ENCODE measurements around the gene ZNF286A.
"Not testable (repeated sequence)": the region's sequence is repeated elsewhere in the genome, so short reads cannot be mapped to it uniquely, and the experiment has no call there.

ZNF286A gene

GRCh38 chr17:15699413-15699924 is at the start of gene ZNF286A:
ZNF286A (plus strand) TSS chr17:15699752; CDS start chr17:15700330, 578 bp downstream.
- DNase-seq, result peak; percentile 100

DNA sequence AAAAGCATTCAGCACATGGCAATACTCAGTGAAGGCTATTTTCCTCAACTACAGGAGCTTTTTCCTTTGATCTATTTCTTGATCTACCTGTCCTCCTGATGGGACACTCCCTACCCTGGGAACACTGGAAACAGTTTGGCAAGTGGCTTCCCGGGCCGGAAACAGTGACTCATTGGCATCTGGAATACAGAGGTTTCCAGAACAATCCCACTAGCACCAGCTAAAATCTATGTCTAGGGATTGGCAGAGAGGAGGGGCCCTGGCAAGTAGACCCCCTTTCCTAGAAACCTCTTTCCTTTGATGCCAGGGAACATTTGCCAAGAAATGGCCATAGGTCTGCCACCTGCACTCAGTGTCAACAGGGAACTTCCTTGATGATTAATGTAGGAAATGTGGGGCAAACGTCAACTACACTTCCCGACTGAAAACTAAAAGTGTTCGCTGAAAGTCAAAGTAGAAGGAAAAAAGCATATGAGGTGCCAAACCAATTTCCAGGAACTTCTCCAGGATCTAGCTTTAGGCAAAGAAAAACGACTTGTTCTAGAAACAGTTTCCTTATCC is 49.6 kb upstream of the ZNF286A start:
- DNase-seq, result peak; percentile 75

- peak; percentile 52 for DNase-seq
Measured at GRCh38 chr17:15650741-15651582, 48.6 kb upstream of the ZNF286A start.

DNA sequence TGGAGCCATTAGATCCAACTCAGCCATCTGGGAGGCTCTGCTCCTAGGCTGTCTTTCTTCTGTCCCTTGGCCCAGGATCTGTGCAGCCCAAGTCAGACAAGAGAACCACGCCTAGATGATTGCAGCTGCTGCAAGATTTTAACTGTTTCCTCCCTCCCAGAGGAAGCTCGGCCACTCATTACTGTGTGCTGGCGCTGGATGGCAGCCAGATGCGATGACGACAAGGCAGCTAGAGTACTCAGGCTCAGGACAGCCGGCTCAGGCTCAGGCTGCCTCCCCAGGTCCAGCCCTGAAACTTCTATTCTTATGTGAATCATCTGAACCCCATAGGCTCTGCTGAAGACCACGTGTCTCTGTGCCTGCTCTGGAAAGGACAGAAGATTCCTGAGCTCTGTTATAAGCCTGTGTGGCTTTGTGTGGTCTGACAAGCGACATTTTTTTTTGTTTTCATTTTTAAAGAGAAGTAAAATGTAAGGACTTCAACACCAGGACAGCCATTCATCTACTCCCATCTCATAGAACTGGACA is 47.9 kb upstream of the ZNF286A start:
- peak; percentile 96 for DNase-seq

- DNase-seq, result no peak
Measured at GRCh38 chr17:15652960-15653359, 46.6 kb upstream of the ZNF286A start.

GRCh38 chr17:15654401-15654800 is 45.2 kb upstream of the ZNF286A start:
- DNase-seq, result not testable (repeated sequence)

- no peak for DNase-seq
Measured at GRCh38 chr17:15654886-15655561, 44.5 kb upstream of the ZNF286A start.

DNA sequence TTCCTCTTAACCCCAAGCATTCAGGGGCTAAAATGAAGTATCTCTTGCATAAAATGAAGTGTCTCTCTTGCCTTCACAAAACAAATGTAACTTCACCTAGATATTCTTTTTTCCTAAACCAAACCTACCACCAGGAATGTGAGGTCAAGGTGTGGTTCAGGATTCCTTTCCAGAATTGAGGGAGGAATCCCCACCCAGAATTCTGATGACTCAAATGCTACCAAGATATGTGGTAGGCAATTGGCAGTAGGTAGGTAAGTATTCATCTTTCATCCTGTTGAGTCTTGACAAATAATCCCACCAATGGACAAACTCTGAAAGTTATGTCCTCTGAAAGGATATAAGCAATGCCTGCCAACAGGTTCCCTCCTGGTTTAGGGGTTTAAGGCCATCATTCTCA is 41.7 kb upstream of the ZNF286A start:
- DNase-seq, result no peak

- DNase-seq, result no peak
Measured at GRCh38 chr17:15658296-15658695, 41.3 kb upstream of the ZNF286A start.

DNA sequence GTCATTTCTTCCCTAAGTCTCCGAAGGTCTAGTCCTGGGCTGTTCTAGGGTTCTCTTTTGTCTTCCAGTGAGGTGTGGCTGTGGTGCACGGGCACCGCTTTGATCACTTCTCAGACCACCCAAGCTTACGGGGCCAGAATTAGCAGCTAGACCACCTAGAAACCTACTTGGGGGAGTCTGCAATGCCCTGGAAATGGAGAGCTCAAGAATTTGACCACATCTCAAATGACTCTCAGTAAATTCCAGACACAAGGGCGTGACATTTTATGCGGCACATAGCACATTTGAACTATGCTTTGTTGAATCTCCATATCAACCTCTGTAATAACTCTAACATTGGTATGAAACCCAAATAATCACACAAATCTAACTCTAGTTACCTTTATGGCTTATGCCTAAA is 40.3 kb upstream of the ZNF286A start:
- DNase-seq, result no peak

- no peak for DNase-seq
Measured at GRCh38 chr17:15659663-15660062, 39.9 kb upstream of the ZNF286A start.

DNA sequence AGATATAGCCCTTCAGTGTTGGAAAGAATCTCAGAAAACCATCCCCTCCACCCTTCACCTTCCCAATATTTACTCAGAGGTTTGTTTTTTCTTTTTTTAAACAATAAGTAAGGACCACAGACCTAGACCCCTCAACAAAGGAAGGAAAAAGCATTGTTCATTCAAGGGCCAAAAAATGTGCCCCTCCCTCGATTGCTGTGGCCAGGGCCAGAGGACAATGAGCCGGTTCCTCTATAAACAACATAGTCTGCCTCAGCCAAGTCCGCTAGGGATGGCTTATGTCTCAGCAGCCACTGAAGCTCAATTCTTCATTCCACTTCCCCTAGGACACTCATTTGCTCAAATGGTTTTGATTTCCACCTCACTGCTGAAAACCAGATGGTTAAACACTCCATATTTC is 39.5 kb upstream of the ZNF286A start:
- DNase-seq, result no peak

GRCh38 chr17:15662681-15663080 is 36.9 kb upstream of the ZNF286A start:
- no peak for DNase-seq

GRCh38 chr17:15663176-15663575 is 36.4 kb upstream of the ZNF286A start:
- DNase-seq, result no peak

GRCh38 chr17:15663691-15664090 is 35.9 kb upstream of the ZNF286A start:
- no peak for DNase-seq

- DNase-seq, result not testable (repeated sequence)
Measured at GRCh38 chr17:15669526-15669925, 30.0 kb upstream of the ZNF286A start.

DNA sequence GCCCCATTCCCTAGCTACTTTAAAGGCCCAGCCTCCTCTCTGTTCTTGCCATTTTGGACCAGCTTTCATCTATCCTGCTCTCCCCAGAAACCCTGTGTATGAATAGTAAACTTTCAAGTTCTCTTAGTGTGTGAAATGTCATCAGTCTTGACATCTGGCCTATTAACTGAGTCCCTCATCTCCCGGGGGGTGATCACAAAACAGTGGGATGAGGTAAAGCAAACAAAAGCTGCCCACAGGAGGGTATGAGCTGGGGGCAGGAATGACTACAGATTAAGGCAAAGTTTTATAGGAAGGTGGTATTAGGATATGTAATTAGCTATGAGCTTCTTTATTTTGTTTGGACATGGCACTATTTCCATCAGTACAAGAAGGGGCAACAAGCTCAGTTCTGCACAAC is 24.9 kb upstream of the ZNF286A start:
- not testable (repeated sequence) for DNase-seq

DNA sequence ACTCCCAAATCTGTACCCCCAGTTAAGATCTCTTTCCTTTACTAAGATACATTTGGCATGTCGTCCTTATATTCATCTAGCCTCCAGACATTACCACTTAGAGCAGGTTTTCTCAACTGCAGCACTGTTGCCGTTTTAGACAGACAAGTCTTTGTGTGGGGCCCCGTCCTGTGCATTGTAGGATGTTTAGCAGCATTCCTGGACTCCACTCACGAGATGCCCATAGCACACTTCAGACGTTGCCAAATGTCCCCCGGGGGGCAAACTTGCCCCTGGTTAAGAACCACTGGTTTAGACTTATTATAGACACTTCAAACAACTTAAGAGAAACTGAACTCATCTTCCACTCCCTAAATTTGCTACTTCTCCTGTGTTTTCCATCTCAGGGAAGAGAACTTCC is 23.6 kb upstream of the ZNF286A start:
- DNase-seq, result not testable (repeated sequence)

GRCh38 chr17:15683135-15683534 is 16.4 kb upstream of the ZNF286A start:
- DNase-seq, result not testable (repeated sequence)

GRCh38 chr17:15683824-15684478 is 15.6 kb upstream of the ZNF286A start, which contains the start of gene TRIM16:
TRIM16 (minus strand) TSS chr17:15684311; CDS start chr17:15651609, 32,702 bp downstream.
- peak; percentile 91 for DNase-seq

- DNase-seq, result not testable (repeated sequence)
Measured at GRCh38 chr17:15687494-15687893, 12.1 kb upstream of the ZNF286A start.

DNA sequence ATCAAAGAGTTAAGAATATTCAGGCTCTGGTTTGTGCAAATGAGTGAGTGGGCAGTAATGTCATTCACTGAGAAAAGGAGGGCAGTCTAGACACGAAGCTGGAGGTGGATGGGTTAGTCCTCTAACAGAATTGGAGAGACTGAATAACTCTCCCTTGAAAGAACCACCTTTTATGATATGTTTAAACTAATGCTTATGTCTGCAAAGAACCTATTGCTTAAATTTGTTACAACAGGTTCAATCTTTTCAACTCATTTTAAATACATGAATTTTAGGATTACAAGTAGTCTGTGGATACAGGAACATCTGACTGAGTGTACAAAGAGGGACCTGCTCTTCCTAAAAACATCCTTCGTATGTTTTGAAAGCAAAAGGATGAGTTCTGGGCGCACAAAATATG is 585 bp upstream of the ZNF286A start:
- DNase-seq, result not testable (repeated sequence)

DNA sequence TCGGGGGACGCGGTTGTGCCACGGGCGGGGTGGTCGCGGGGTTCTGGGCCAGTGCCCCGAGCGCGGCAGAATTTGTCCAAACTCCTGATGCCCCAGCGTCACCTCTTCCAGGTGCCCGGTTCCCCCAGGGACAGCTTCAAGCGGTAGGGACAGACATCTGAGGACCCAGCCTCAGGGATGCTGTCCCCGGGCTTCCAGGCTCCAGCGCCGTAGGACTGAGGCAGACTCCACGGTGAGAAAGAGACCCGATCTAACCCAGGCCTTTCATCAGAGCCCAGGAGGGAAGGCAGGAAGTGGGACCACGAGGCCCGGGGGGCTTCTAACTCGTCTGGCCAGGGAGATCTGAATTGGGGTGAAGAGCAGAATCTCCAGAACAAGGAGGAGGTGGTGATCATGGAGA is 385 bp downstream of the ZNF286A start:
- DNase-seq, result not testable (repeated sequence)

Data from femur (tissue), 1 donor.